Osteocyte (in vitro differentiated cells): ENCODE results near the gene CDH5. TPM values are rescaled to one million over a fixed set of nuclear protein-coding genes. Genes with fewer than 3 reads are reported as not detected.

Experiments used
- DNase-seq: peaks from one replicate; pipeline ENCODE4 v3.0.0; 2021; ENCODE audit warnings: mixed read lengths; ENCODE audit not compliant: unreplicated experiment; ENCODE audit errors: extremely low spot score
- H3K27ac Mint-ChIP-seq: one replicate; pipeline ENCODE4 v1.8.0; 2021; ENCODE audit warnings: mild to moderate bottlenecking, mixed read lengths; ENCODE audit not compliant: unreplicated experiment
- H3K27me3 Mint-ChIP-seq: one replicate; pipeline ENCODE4 v1.8.0; 2021; ENCODE audit warnings: mixed read lengths; ENCODE audit not compliant: unreplicated experiment
- H3K36me3 Mint-ChIP-seq: one replicate; pipeline ENCODE4 v1.8.0; 2021; ENCODE audit warnings: mixed read lengths; ENCODE audit not compliant: unreplicated experiment
- H3K4me1 Mint-ChIP-seq: one replicate; pipeline ENCODE4 v1.8.0; 2021; ENCODE audit warnings: mixed read lengths; ENCODE audit not compliant: unreplicated experiment
- H3K4me3 Mint-ChIP-seq: one replicate; pipeline ENCODE4 v1.8.0; 2021; ENCODE audit warnings: mild to moderate bottlenecking, moderate library complexity, mixed read lengths; ENCODE audit not compliant: unreplicated experiment
- H3K9me3 Mint-ChIP-seq: one replicate; pipeline ENCODE4 v1.8.0; 2021; ENCODE audit warnings: mixed read lengths; ENCODE audit not compliant: unreplicated experiment
- total RNA-seq: library from RNA; stranded (reverse); gene quantifications from 2 replicates; pipeline ENCODE4 v1.2.1, GENCODE V29; 2021
- TF ChIP-seq, protein P1 (sequence below): fragments of 200-600 bp; sonication (generic); IDR thresholded peaks from 2 replicates; pipeline ENCODE4 v1.5.0; 2021; ENCODE audit warnings: antibody characterized with exemption, mild to moderate bottlenecking, moderate library complexity

CDH5 gene
- total RNA-seq, 1 donor from 2014 or later, result not detected

- H3K4me3 Mint-ChIP-seq, result no peak overlapping the region
Measured at GRCh38 chr16:66439051-66439730, 72.7 kb downstream of the CDH5 start.

GRCh38 chr16:66440271-66440802, 73.8 kb downstream of the CDH5 start:
- H3K36me3 Mint-ChIP-seq, result no peaks in the 10 kb centered on the region
- DNase-seq, result no peak
- TF ChIP-seq, protein P1, sequence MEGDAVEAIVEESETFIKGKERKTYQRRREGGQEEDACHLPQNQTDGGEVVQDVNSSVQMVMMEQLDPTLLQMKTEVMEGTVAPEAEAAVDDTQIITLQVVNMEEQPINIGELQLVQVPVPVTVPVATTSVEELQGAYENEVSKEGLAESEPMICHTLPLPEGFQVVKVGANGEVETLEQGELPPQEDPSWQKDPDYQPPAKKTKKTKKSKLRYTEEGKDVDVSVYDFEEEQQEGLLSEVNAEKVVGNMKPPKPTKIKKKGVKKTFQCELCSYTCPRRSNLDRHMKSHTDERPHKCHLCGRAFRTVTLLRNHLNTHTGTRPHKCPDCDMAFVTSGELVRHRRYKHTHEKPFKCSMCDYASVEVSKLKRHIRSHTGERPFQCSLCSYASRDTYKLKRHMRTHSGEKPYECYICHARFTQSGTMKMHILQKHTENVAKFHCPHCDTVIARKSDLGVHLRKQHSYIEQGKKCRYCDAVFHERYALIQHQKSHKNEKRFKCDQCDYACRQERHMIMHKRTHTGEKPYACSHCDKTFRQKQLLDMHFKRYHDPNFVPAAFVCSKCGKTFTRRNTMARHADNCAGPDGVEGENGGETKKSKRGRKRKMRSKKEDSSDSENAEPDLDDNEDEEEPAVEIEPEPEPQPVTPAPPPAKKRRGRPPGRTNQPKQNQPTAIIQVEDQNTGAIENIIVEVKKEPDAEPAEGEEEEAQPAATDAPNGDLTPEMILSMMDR, result no peak
- no peaks in the 10 kb centered on the region for H3K9me3 Mint-ChIP-seq
- no peak overlapping the region for H3K4me3 Mint-ChIP-seq
- H3K27ac Mint-ChIP-seq, result no peak overlapping the region
- H3K27me3 Mint-ChIP-seq, result peaks cover 36% of the 10 kb centered on the region
- no peaks in the 10 kb centered on the region for H3K4me1 Mint-ChIP-seq

More at GRCh38 chr16:66439051-66439730, 72.7 kb downstream of the CDH5 start:
- H3K27me3 Mint-ChIP-seq, result peaks cover 31% of the 10 kb centered on the region
- no peaks in the 10 kb centered on the region for H3K9me3 Mint-ChIP-seq
- H3K27ac Mint-ChIP-seq, result no peak overlapping the region
- H3K4me1 Mint-ChIP-seq, result no peaks in the 10 kb centered on the region
- TF ChIP-seq, protein P1, result no peak
- H3K36me3 Mint-ChIP-seq, result no peaks in the 10 kb centered on the region
- DNase-seq, result no peak

DNA sequence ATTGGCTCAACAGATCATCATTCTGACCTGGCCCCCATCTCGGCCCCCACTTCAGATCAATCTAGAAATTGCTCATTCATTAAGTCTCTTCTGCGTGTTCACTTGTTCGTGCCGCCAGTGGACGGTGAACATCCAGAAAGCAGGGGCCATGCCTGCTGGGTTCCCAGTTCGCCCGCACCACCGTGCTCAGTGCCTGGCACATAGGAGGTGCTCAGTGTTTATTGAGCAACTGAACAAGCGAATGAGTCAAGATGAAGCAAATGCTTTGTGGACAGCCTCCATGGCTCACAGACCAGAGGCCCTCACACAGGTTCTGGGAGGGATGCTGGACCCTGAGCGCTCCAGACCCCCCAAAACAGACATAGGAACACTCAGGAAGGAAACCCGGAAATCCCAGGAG, 74.5 kb downstream of the CDH5 start:
- TF ChIP-seq, protein P1, result no peak
- no peaks in the 10 kb centered on the region for H3K36me3 Mint-ChIP-seq
- no peaks in the 10 kb centered on the region for H3K9me3 Mint-ChIP-seq
- no peak for DNase-seq
- H3K27me3 Mint-ChIP-seq, result peaks cover 38% of the 10 kb centered on the region
- no peak overlapping the region for H3K27ac Mint-ChIP-seq
- no peaks in the 10 kb centered on the region for H3K4me1 Mint-ChIP-seq
- no peak overlapping the region for H3K4me3 Mint-ChIP-seq

DNA sequence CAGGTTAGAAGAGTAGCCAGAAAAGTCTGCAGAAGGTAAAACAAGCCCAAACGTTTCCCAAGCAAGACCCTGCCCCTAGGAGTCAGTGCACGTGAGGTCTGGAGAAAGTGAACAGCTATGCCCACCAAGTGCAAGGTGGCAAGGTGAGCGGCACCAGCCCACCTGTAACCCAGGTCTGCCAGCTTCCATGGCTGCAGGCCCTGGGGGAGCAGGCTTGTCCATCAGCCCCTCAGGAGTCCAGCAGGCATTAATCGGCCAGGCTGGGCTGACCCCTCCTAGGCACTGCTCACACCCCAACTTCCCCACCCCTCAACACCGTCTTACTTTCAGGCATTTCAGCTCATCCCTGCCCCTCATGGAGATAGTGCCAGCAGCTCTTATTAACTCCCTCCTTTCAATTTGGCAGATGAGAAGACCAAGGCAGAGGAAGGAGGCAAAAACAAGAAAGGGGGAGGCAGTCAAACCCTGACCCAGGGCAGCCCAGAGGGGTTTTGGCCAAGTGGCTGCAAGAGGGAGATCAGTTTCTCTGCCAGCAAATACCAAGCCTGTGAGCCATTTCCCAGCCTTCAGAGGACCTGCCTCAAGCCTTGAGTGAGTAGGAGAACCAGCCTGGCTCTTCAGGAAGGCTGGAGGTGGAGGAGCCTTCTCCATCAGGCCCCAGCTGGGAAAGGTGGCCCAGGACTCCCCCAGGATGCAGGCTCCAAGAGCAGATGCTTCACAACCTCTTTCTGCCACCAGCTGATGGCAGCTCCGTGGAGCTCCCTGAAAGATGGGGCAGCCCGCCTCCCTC, 75.3 kb downstream of the CDH5 start:
- no peak for DNase-seq
- no peaks in the 10 kb centered on the region for H3K4me1 Mint-ChIP-seq
- H3K9me3 Mint-ChIP-seq, result no peaks in the 10 kb centered on the region
- no peak overlapping the region for H3K27ac Mint-ChIP-seq
- H3K36me3 Mint-ChIP-seq, result no peaks in the 10 kb centered on the region
- peaks cover 44% of the 10 kb centered on the region for H3K27me3 Mint-ChIP-seq
- TF ChIP-seq, protein P1, result no peak
- no peak overlapping the region for H3K4me3 Mint-ChIP-seq
